Measurements from ENCODE around the gene MYL7. TPM values are rescaled to one million over a fixed set of nuclear protein-coding genes. Genes with fewer than 3 reads are reported as not detected.

The MYL7 gene
- total RNA-seq, 1 experiment from 2014 or later, result 5.7 TPM

DNA sequence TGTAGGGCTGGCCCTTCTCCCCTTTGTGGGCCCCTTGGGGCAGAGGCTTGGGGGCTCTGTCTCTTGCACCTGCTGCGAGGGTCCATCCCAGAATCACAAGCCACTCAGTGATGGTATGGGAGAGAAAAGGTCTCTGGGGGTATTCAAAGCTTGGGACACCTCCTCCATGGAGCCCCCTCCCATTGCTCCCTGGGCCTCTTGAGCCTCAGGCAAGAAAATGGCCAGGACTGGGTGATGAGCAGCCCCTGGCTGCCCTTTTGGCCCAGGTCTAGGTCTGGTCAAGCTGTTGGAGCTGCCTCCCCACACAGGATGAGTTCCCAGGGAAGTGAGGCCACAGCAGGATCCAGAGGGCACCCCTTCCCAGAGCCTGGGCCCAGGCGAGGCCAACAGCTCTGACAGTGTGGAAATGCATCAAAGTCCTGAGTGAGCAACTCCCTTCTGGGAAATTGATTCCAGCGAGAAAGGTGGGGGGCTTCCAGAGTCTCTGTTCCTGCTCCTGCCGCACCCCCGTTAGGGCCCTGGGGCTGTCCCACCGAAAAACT is 3.4 kb upstream of the MYL7 start:
- Histone ChIP-seq H2BK120ac (ENCODE audit: low read depth, low read length, poor library complexity, severe bottlenecking) (no peak overlapping the region), H2AK5ac (ENCODE audit: insufficient read length, low read length) (no peak overlapping the region), H3K14ac (ENCODE audit: insufficient read depth, low read length) (no peak overlapping the region), H4K91ac (ENCODE audit: insufficient read length, low read depth, low read length) (no peak overlapping the region), H3K23ac (ENCODE audit: insufficient read length, low read depth, low read length) (no peak overlapping the region), H3K4me2 (ENCODE audit: insufficient read depth, insufficient read length, low read length) (no peak overlapping the region), H2BK5ac (ENCODE audit: insufficient read length, low read length) (no peak overlapping the region), H4K20me1 (ENCODE audit: control insufficient read depth, insufficient read depth, insufficient read length) (no peaks in the 10 kb centered on the region), H4K8ac (replicated peaks; ENCODE audit: insufficient read length, low read depth, low read length) (no peak overlapping the region), H2BK12ac (ENCODE audit: insufficient read length, low read depth, low read length) (no peak overlapping the region), H3T11ph (ENCODE audit: low read length) (no peak overlapping the region), H3K18ac (ENCODE audit: insufficient read length, low read depth, low read length) (no peak overlapping the region), H3K4me1 (ENCODE audit: insufficient read depth, low read length) (no peaks in the 10 kb centered on the region), H3K79me1 (ENCODE audit: insufficient read depth, low read depth, low read length, poor library complexity, severe bottlenecking) (no peaks in the 10 kb centered on the region), H2AFZ (ENCODE audit: low read length) (no peak overlapping the region), H2BK20ac (ENCODE audit: low read depth, low read length, poor library complexity, severe bottlenecking) (no peak overlapping the region), H3K4ac (ENCODE audit: low read depth, low read length) (no peak overlapping the region), H4K5ac (ENCODE audit: insufficient read length, low read depth, low read length) (no peak overlapping the region), H3K27ac (ENCODE audit: insufficient read length, low read depth, low read length) (no peak overlapping the region), H3K79me2 (ENCODE audit: insufficient read depth, low read length) (no peaks in the 10 kb centered on the region), H3K56ac (ENCODE audit: insufficient read length, low read depth, low read length) (no peak overlapping the region), H2BK15ac (ENCODE audit: low read depth, low read length) (no peak overlapping the region), H3K9ac (ENCODE audit: extremely low read depth, insufficient read length, low read length) (no peak overlapping the region), H3K27me3 (ENCODE audit: insufficient read depth, low read length) (peaks cover 8% of the 10 kb centered on the region; the same call in 1 of the 2 replicates), H3K23me2 (ENCODE audit: insufficient read length, low read depth, low read length, poor library complexity, severe bottlenecking) (peaks cover 9% of the 10 kb centered on the region), H3K9me3 (ENCODE audit: control insufficient read depth, low read depth, low read length) (no peaks in the 10 kb centered on the region)
- Mint-ChIP-seq H3K27ac (no peak overlapping the region), H3K9me3 (no peaks in the 10 kb centered on the region), H3K4me1 (peaks cover 14 to 27% of the 10 kb centered on the region in 2 experiments), H3K4me3 (no peak overlapping the region; a peak in 1 of 5 replicates), H3K27me3 (ENCODE audit: low read depth) (peaks cover 51% of the 10 kb centered on the region), H3K36me3 (ENCODE audit: insufficient read depth in 1 of 3, low read depth in 3 of 3) (no peaks in the 10 kb centered on the region; a peak in 1 of 7 replicates)
- no peak for DNase-seq
- TF ChIP-seq, protein P1, sequence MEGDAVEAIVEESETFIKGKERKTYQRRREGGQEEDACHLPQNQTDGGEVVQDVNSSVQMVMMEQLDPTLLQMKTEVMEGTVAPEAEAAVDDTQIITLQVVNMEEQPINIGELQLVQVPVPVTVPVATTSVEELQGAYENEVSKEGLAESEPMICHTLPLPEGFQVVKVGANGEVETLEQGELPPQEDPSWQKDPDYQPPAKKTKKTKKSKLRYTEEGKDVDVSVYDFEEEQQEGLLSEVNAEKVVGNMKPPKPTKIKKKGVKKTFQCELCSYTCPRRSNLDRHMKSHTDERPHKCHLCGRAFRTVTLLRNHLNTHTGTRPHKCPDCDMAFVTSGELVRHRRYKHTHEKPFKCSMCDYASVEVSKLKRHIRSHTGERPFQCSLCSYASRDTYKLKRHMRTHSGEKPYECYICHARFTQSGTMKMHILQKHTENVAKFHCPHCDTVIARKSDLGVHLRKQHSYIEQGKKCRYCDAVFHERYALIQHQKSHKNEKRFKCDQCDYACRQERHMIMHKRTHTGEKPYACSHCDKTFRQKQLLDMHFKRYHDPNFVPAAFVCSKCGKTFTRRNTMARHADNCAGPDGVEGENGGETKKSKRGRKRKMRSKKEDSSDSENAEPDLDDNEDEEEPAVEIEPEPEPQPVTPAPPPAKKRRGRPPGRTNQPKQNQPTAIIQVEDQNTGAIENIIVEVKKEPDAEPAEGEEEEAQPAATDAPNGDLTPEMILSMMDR (conservative IDR thresholded peaks at IDR 0.05), result no peak
- WGBS (ENCODE audit: extremely low coverage, insufficient read length, low lambda C conversion rate), result no CpG with 5 or more reads among the region's 6 CpGs

All from H9 (cell line).